T-helper 1 cell treated with Interleukin-12 subunit alpha and Interleukin-12 subunit beta and Interleukin-4 antibody, amounts not matched to agents 30 ng/mL and 1 ng/mL, for 36 hours (primary cell): ENCODE data around the gene GRAMD1A. TPM values are rescaled to one million over a fixed set of nuclear protein-coding genes. Genes with fewer than 3 reads are reported as not detected.
"Not testable (repeated sequence)": the region's sequence is repeated elsewhere in the genome, so short reads cannot be mapped to it uniquely, and the experiment has no call there.

Experiments used
- intact Hi-C: fragments of 100-400 bp; cut with micrococcal nuclease; formaldehyde crosslinking; loops from one replicate; pipeline ENCODE4 v1.15.1; 2024
- total RNA-seq: library from RNA; stranded (reverse); gene quantifications from 2 replicates; pipeline ENCODE4 v1.2.3, GENCODE V29; 2022

GRAMD1A gene
- total RNA-seq, 1 donor from 2014 or later = 76.6 TPM

GRCh38 chr19:34975056-34975455 lies 25.1 kb upstream of the GRAMD1A start:
- intact Hi-C loops = no loop called here

DNA sequence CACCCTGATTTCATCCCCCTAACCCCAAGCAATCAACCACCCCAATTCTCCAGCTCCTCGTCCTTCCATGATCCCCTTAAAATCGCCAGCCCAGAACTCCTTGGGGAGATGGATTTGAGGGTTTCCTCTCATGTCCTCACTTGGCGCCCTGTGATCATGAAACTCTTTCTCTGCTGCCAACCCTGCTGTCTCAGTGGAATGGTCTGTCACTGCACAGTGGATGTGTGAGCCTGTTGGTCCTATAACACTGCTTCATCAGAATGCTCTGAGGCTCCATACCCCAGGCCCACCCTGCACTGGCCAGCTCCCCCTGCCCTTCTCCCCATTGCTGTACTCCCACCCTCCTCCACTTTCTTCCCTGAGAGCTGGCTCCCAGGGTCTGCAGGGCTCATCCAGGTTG lies 23.5 kb upstream of the GRAMD1A start:
- intact Hi-C loops = no loop called here

DNA sequence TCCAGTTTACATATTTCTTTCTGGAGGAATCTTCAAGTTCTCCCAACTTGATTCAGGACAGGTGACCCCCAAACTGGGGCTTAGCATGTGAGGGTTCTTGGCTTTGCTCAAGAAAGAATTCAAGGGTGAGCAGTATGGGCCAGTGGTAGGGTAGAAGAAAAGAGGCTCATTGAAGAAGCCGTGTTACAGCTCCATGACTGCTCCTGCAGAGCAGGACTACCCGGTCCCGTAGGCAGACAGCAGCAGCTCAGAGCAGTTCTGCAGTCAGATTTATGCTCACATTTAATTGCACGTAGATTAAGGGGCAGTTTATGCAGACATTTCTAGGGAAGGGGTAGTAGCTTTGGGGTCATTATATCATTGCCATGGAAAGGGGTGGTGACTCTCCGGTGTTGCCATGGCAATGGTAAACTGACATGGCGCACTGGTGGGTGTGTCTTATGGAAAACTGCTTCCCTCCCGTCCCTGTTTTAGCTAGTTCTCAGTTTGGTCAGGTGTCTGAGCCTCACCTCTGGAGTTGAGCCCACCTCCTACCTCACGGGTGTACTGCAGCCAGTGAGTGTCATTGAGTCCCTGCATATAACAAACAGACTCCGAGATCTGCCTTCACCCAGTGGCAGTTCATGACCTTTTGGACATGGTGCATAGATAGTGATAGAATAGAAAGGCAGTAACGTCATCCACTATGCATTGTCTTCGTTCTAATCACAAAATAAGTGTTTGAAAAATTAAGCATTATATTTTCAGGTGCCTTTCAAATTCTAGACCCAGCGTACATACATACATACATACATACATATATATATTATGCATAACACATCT lies 20.1 kb upstream of the GRAMD1A start:
- intact Hi-C loops = no loop called here

DNA sequence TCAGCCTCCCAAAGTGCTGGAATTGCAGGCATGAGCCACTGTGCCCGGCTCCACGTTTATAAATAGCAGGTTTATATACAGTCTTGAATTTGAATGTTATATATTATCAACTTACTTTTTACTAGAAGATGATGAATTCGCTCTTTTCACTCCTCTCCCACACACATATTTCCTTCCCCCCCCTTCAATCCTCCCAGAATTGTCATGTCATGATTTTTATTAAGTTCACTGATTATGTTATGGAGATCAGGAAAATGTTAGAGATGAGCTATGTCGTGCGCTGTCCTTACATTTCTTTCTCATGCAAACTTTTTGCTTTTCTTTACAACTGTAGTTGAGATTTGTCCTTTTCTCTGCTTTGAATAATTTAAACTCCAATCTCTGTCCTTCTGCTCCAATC lies 17.8 kb upstream of the GRAMD1A start:
- intact Hi-C loops = no loop called here

DNA sequence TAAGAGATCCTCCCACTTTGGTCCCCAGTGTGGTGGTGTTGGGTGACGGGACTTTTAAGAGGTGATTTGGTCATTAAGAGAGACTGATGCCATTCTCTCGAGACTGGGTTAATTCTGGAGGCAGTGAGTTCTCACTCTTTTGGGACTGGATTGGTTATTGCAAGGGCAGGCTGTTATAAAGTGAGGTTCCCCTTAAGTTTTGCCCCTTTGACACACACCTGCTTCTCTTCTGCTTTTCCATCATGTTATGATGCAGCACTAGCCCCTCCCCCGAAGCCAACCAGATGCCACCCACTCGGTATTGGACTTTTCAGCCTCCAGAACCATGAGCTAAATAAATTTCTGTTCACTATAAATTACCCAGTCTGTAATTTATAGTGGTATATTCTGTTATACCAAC lies 16.3 kb upstream of the GRAMD1A start:
- intact Hi-C loops = loop anchor here (2.0 kb wide), 1 partner anchor 17 kb away; the partner anchor contains the start of gene GRAMD1A

- intact Hi-C loops = loop anchor here (2.0 kb wide), 1 partner anchor 17 kb away; the partner anchor contains the start of gene GRAMD1A
These were observed 15.8 kb upstream of the GRAMD1A start for GRCh38 chr19:34984287-34984686.

DNA sequence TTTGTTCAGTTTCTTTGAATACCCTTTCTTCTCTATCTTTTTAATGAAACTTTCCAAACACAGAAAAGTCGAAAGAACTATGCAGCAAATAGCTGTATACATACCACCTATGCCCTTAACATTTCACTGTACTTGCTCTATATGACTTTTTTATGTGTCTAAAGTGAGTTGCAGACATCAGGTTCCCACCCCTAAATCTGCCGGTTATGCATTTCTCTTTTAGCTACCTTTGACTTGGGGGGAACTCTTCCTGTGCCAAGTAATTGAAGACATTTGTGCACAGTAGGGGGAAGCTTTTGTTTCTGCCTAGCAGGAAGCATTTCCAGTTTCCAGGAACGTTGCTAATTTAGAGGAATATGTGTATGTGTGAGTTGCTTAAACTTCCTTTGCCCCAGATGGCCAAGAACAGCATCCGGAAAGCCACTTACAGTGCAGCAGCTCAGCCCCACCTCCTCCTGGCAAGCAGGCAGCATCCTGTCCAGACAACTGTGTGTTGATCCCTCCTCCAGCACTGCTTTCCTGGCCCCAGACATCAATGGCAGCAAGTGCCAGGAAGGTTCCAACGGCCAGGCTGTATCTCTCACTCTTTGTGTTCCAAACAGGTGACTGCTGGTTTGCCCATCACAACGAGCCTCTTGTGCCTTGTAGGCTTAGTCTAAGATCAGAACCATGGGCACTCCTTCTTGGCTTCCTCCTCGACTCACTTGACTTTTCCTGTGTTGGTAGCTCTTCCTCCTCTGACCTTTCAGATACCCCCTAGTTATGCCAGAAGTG lies 14.7 kb upstream of the GRAMD1A start:
- intact Hi-C loops = loop anchor here (2.0 kb wide), 1 partner anchor 15 kb away; the partner anchor contains the start of gene GRAMD1A

GRCh38 chr19:34988119-34988518 lies 12.0 kb upstream of the GRAMD1A start:
- intact Hi-C loops = no loop called here

DNA sequence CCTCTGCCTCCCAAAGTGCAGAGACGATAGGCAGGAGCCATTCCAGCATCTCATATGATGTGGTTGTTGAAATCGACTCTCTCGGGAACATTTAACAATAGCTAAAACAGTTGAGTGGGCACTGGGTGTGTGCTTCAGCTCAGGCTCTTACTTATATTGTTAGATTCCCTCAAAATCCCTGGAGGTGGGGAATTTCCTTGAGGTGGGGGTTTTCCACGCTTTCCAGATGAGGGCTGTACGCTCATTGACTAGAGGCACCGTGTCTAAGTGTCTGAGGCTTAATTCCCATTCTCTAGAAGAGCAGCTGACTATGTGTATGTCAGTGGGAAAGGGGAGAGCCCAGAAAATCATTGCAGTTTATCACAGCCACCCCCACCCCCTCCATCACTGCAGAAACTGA lies 10.8 kb upstream of the GRAMD1A start:
- intact Hi-C loops = no loop called here

DNA sequence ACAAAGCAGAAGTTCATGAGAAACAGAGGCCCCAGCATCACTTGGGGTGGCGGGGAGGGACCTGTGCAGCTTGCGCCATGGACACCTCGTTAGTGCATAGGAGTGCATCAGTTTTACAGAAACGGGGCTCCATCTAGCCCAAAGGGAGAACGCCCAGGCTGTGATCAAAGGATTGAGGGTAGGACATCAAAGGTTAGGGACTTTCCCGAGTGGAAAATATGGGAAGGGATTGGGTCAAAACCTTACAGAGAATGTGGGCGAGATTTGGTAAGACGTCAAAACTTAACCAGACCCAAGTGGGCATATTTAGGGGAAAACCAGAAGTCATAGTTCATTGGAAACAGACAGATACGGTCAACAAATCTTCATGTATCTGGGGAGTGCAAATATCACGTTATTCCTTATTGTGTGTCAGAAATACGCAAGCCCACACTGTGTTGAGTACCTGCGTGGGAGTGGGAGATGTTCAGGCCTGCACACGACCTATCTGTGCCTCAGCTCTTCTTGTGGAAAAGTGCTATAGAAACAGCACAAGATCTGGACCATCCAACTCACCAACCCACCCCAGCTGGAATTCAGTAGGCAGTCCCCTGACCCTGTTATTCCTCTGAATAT lies 9.4 kb upstream of the GRAMD1A start:
- intact Hi-C loops = no loop called here

DNA sequence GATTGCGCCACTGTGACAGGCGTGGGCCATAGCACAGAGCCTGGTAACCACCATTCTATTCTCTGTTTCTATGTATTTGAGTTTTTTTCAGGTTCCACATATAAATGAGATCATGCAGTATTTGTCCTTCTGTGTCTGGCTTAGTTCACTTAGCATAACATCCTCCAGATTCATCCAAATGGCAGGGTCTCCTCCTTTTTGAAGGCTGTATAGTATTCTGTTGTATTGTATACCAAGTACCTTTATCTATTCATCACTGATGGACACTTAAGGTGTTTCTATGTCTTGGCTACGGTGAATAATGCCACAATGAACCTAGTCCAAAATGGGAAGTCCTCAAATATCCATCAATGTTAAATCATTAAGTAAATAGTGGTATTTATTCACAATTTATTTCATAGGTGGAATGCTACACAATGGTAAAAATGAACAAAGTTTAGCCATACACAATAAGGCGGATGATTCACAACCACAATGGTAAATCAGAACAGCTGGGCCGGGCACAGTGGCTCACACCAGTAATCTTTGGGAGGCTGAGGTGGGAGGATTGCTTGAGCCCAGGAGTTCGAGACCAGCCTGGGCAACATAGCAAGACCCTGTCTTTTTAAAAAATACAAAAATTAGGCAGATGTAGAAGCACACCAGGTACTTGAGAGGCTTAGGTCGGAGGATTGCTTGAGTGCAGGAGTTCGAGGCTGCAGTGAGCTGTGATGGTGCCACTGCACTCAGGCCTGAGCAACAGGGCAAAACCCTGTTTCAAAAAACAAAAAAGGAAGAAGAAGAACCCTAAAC lies 8.4 kb upstream of the GRAMD1A start:
- intact Hi-C loops = no loop called here

DNA sequence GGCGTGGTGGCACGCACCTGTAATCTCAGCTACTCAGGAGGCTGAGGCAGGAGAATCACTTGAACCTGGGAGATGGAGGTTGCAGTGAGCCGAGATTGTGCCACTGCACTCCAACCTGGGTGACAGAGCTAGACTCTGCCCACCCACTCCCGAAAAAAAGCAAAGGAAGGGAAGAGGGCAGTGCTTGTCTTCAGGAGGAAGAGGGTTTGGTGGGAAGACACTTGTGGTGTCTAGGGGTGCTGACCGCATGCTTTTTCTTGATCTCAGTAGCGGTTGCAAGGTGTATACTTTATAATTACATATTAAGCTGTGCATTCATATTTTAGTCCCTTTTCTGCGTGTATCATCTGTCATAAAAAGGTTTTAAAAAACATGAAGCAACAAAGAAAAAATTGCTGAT lies 7.5 kb upstream of the GRAMD1A start:
- intact Hi-C loops = not testable (repeated sequence)

GRCh38 chr19:34994286-34994642 lies 5.9 kb upstream of the GRAMD1A start:
- intact Hi-C loops = no loop called here

DNA sequence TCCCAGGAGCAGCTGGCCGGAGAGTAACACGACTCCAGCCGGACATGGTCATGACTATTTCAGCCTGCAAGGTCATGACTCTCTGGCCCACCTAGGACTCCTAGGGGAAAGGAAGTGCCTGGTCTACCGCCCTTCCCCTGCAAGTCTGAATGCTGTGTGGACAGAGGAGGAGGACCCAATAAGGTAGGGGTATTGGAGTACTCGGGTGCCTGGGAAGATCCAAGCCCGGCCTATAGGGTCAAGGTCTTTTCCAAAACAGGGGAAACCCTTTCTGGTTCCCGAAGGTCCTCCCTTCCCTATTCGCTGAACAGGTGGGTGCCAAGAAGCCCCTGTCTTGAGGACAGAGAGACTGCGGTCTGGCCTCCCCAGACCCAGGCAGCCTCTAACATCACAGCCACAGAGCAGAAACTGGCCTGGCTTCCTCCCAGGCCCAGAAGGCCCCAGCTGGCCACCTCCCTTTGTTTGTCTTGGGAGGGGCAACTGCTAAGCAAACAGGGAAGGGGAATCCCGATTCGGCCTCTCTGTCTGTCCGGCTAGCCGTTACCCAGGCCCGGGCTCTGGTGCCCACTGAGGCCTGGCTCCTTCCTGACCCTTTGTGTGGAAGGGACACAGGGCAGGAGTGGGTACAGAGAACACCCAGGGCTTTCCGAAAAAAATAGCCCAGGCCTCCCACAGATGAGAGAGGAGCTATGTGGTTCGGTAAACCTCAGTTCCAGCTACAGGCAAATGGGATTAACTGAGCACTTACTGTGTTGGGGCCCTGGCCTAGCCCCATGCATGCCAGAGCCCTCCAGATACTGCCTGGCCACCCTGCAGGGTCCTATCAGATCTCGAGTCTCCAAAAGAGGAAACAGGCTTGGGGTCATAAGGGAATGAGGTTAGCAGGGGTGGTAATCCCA lies 5.2 kb upstream of the GRAMD1A start:
- intact Hi-C loops = no loop called here

DNA sequence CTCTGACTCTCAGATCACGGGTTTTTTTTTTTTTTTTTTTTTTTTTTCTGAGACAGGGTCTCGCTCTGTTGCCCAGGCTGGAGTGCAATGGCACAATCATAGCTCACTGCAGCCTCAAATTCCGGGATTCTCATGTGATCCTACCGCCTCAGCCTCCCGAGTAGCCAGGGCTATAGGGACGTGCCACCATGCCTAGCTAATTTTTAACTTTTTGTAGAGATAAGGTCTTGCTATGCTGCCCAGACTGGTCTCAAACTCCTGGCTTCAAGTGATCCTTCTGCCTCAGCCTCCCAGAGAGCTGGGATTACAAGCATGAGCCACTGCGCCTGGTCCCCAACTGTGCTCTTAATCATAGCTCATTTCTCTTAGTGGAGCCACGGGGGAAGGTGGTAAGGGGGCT lies 4.6 kb upstream of the GRAMD1A start:
- intact Hi-C loops = no loop called here

DNA sequence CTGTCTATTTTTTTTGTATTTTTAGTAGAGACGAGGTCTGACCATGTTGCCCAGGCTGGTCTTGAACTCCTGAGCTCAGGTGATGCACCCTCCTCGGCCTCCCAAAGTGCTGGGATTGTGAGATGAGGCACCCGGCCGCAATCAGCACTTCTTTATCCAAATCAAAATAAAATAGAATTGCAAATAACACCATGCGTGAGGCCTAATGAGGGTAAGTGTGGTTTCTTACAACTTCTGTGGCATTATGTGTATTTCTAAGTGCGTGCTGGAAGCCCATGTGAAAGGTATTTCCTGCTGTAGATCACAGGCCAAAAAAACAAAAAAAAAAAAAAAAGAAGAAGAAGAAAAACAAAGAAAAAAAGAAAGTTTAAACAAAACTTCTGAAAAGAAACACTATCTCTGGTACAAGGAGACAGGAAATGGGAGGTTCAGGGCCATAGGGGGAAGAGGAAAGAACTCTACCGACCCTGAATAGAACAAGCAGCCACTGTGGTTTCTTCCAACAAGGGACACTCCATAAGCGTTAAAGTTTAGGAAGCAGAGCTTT lies 3.0 kb upstream of the GRAMD1A start:
- intact Hi-C loops = no loop called here

- intact Hi-C loops = not testable (repeated sequence)
These were observed 1.9 kb upstream of the GRAMD1A start for GRCh38 chr19:34998224-34998623.

DNA sequence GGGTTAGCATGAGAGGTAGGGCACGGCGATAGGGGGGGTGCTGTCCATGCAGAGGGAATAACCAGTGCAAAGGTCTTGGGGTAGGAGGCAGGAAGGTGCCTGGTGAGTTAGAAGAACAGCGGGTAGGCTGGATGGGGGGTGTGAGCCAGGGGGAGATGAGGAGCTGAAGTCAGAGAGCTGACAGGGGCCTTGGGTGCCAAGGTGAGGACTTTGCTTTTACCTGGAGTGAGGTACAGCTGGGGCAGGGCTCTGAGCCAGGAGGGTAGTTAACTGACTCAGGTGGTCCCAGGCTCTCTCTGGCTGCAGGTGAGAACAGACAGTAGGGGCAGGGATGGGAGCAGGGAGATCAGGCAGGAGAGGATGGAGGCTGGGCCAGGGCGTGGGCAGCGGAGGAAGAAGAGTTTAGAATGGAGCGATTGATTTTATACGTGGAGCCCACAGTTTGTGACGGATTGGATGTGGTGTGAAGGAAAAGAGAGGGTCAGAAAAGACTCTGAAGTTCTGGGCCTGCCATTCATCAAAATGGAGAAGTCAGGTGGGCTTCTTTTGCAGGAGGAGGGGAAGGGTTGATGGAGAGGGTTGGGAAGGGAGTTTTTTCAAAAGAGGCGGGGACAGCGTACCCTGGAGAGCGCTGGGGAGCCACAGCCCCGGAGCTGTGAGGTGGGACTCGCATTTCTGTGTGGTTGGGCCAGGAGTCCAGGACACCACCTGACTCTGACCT lies 1.2 kb upstream of the GRAMD1A start:
- intact Hi-C loops = no loop called here

- intact Hi-C loops = loop anchor here (1.0 to 5.0 kb wide), 5 partner anchors 15 to 267 kb away; partner anchors contain the start of gene ZNF599
These were observed 169 bp downstream of the GRAMD1A start for GRCh38 chr19:35000338-35000646.
